Neural crest cell (in vitro differentiated cells): Measurements from ENCODE around the gene METRN. TPM values are rescaled to one million over a fixed set of nuclear protein-coding genes. Genes with fewer than 3 reads are reported as not detected.

Experiments
- DNase-seq: peaks from one replicate; pipeline ENCODE4 v3.0.0; 2021; ENCODE audit warnings: low read depth, mixed read lengths, low spot score
- H3K27ac Mint-ChIP-seq: one replicate; pipeline ENCODE4 v1.8.0; 2021; ENCODE audit warnings: mild to moderate bottlenecking, mixed read lengths; ENCODE audit not compliant: unreplicated experiment
- H3K27me3 Mint-ChIP-seq: 2 replicates; pipeline ENCODE4 v1.8.0; 2021; ENCODE audit warnings: low read depth, mild to moderate bottlenecking, mixed read lengths
- H3K36me3 Mint-ChIP-seq: 2 replicates; pipeline ENCODE4 v1.8.0; 2021; ENCODE audit warnings: low read depth, mild to moderate bottlenecking, mixed read lengths
- H3K4me1 Mint-ChIP-seq: 2 replicates; pipeline ENCODE4 v1.8.0; 2021; ENCODE audit warnings: mixed read lengths
- H3K4me3 Mint-ChIP-seq: one replicate; pipeline ENCODE4 v1.8.0; 2021; ENCODE audit warnings: mild to moderate bottlenecking, mixed read lengths
- H3K9me3 Mint-ChIP-seq: 2 replicates; pipeline ENCODE4 v1.8.0; 2021; ENCODE audit warnings: mixed read lengths
- total RNA-seq: library from RNA; stranded (reverse); gene quantifications from 2 replicates; pipeline ENCODE4 v1.2.1, GENCODE V29; 2021
- TF ChIP-seq, protein P1 (sequence below): fragments of 200-600 bp; sonication (generic); conservative IDR thresholded peaks from 2 replicates; pipeline ENCODE4 v1.5.0; 2021; ENCODE audit warnings: antibody characterized with exemption, mild to moderate bottlenecking

METRN gene
- total RNA-seq, 1 donor from 2014 or later, result 224 TPM

- Mint-ChIP-seq H3K4me1 (peaks cover 6% of the 10 kb centered on the region), H3K4me3 (no peak overlapping the region)
Measured at GRCh38 chr16:704552-705380, 10.2 kb upstream of the METRN start.

GRCh38 chr16:705431-706188 is 9.3 kb upstream of the METRN start, which contains the start of gene FBXL16:
Gene FBXL16, minus strand, starts transcription at chr16:705801. Its CDS starts 8,396 bp downstream, at chr16:697405.
- H3K27ac Mint-ChIP-seq, result no peak within 1 kb of the TSS
- H3K4me1 Mint-ChIP-seq, result peaks cover 12% of the 10 kb centered on the region
- H3K9me3 Mint-ChIP-seq, result no peaks in the 10 kb centered on the region
- TF ChIP-seq, protein P1, sequence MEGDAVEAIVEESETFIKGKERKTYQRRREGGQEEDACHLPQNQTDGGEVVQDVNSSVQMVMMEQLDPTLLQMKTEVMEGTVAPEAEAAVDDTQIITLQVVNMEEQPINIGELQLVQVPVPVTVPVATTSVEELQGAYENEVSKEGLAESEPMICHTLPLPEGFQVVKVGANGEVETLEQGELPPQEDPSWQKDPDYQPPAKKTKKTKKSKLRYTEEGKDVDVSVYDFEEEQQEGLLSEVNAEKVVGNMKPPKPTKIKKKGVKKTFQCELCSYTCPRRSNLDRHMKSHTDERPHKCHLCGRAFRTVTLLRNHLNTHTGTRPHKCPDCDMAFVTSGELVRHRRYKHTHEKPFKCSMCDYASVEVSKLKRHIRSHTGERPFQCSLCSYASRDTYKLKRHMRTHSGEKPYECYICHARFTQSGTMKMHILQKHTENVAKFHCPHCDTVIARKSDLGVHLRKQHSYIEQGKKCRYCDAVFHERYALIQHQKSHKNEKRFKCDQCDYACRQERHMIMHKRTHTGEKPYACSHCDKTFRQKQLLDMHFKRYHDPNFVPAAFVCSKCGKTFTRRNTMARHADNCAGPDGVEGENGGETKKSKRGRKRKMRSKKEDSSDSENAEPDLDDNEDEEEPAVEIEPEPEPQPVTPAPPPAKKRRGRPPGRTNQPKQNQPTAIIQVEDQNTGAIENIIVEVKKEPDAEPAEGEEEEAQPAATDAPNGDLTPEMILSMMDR, result no peak
- no peak for DNase-seq
- H3K4me3 Mint-ChIP-seq, result no peak within 1 kb of the TSS
- peaks cover 81% of the 10 kb centered on the region for H3K27me3 Mint-ChIP-seq
- no peaks in the 10 kb centered on the region for H3K36me3 Mint-ChIP-seq

More at GRCh38 chr16:704552-705380, 10.2 kb upstream of the METRN start:
- Mint-ChIP-seq H3K27ac (no peak overlapping the region), H3K36me3 (no peaks in the 10 kb centered on the region), H3K27me3 (peaks cover 84% of the 10 kb centered on the region), H3K9me3 (no peaks in the 10 kb centered on the region)
- TF ChIP-seq, protein P1, result no peak
- no peak for DNase-seq

GRCh38 chr16:706189-707061 is 8.5 kb upstream of the METRN start:
- peaks cover 74% of the 10 kb centered on the region for H3K27me3 Mint-ChIP-seq

DNA sequence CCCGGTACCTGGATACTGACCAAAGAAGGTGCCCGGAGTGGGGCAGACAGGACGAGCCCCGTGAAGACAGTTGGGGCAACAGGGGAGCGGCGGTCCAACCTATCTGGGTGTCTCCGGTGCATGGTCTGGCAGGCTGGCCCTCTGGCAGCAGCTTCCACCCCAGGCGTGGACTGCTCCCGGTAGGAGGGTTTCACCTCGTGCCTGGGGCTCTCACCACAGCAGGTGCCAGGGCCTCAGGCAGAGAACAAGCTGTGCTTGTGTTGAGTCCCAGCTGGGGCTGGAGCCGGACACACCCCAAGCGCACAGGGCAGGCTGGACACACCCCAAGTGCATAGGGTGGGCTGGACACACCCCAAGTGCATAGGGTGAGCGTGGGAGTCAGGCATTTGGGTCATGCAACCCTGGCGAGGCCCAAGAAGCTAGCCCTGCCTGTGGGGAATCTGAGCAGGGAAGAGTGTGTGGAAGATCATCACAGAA is 7.8 kb upstream of the METRN start:
- H3K4me3 Mint-ChIP-seq, result no peak overlapping the region
- H3K36me3 Mint-ChIP-seq, result no peaks in the 10 kb centered on the region
- DNase-seq, result no peak
- no peak overlapping the region for H3K27ac Mint-ChIP-seq
- H3K27me3 Mint-ChIP-seq, result peaks cover 67% of the 10 kb centered on the region
- H3K9me3 Mint-ChIP-seq, result no peaks in the 10 kb centered on the region
- peaks cover 12% of the 10 kb centered on the region for H3K4me1 Mint-ChIP-seq
- TF ChIP-seq, protein P1, result no peak

More at GRCh38 chr16:706189-707061, 8.5 kb upstream of the METRN start:
- Mint-ChIP-seq H3K27ac (no peak overlapping the region), H3K4me3 (no peak overlapping the region), H3K36me3 (no peaks in the 10 kb centered on the region), H3K9me3 (no peaks in the 10 kb centered on the region), H3K4me1 (peaks cover 12% of the 10 kb centered on the region)
- TF ChIP-seq, protein P1, result no peak
- DNase-seq, result no peak

DNA sequence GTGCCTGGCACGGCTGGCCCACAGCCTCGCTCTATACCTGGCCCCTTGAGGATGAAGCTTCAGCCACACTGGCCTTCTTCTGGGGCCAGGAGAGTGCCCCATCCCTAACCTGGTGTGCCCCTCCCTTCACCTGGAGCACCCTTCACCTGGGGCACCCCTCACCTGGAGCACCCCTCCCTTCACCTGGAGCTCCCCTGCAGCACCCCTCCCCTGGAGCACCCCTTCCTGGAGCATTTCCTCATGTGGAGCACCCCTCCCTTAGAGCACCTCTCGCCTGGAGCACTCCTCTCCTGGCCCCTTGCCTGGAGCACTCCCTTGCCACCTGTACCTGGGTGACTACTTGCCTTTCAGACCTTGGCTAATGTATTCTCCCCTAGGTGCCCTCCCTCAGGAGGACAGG is 6.9 kb upstream of the METRN start:
- Mint-ChIP-seq H3K27me3 (peaks cover 63% of the 10 kb centered on the region), H3K36me3 (no peaks in the 10 kb centered on the region), H3K4me3 (no peak overlapping the region), H3K4me1 (peaks cover 17% of the 10 kb centered on the region), H3K9me3 (no peaks in the 10 kb centered on the region), H3K27ac (no peak overlapping the region)
- TF ChIP-seq, protein P1, result no peak
- no peak for DNase-seq
